ENCODE measurements around the gene YDJC.

Gene YDJC

GRCh38 chr22:21642584-21643448 is 13.0 kb upstream of the YDJC start:
- Histone ChIP-seq H3F3A (ENCODE audit: low read depth) (no peaks in the 10 kb centered on the region), H2AFZ (ENCODE audit: low read length) (peak overlapping the region; percentile 88), H3K27me3 (ENCODE audit: insufficient read depth, low read length, poor library complexity, severe bottlenecking) (peaks cover 4% of the 10 kb centered on the region), H3K4me1 (ENCODE audit: insufficient read depth, low read length, poor library complexity, severe bottlenecking) (peaks cover 24% of the 10 kb centered on the region), H3K4me2 (ENCODE audit: low read depth, low read length, poor library complexity, severe bottlenecking) (peak overlapping the region; percentile 90), H3K9me2 (replicated peaks; ENCODE audit: low read depth, low read length) (no peaks in the 10 kb centered on the region), H3K79me2 (ENCODE audit: insufficient read depth, low read length) (peaks cover 31% of the 10 kb centered on the region), H3K36me3 (ENCODE audit: insufficient read depth, low read length) (no peaks in the 10 kb centered on the region; the same call in 1 of the 2 replicates), H4K20me1 (ENCODE audit: insufficient read depth, low read length, poor library complexity, severe bottlenecking) (peaks cover 6% of the 10 kb centered on the region), H3K9me3 (ENCODE audit: insufficient read depth, low read depth, low read length) (no peaks in the 10 kb centered on the region), H3K4me3 (ENCODE audit: low read length, poor library complexity, severe bottlenecking) (peak overlapping the region; percentile 98), H3K9ac (ENCODE audit: low read depth, low read length, poor library complexity, severe bottlenecking) (peak overlapping the region; percentile 99)
- TF ChIP-seq EZH2phosphoT487 (IDR thresholded peaks at IDR 0.05; ENCODE audit: borderline replicate concordance) (no peak), CTCF (conservative IDR thresholded peaks at IDR 0.05; ENCODE audit: low read length) (peak; percentile 73)

GRCh38 chr22:21641789-21642583 is 12.2 kb upstream of the YDJC start, which contains the start of gene SDF2L1:
Gene SDF2L1, plus strand, starts transcription at chr22:21642302. Its CDS starts 35 bp downstream, at chr22:21642337.
- Histone ChIP-seq H3K9ac (ENCODE audit: low read depth, low read length, poor library complexity, severe bottlenecking) (peak within 1 kb of the TSS; percentile 99), H3F3A (ENCODE audit: low read depth) (no peaks in the 10 kb centered on the region), H3K4me1 (ENCODE audit: insufficient read depth, low read length, poor library complexity, severe bottlenecking) (peaks cover 24% of the 10 kb centered on the region), H3K9me2 (replicated peaks; ENCODE audit: low read depth, low read length) (no peaks in the 10 kb centered on the region), H2AFZ (ENCODE audit: low read length) (peak within 1 kb of the TSS; percentile 90), H4K20me1 (ENCODE audit: insufficient read depth, low read length, poor library complexity, severe bottlenecking) (peaks cover 6% of the 10 kb centered on the region), H3K36me3 (ENCODE audit: insufficient read depth, low read length) (no peaks in the 10 kb centered on the region; the same call in 1 of the 2 replicates), H3K9me3 (ENCODE audit: insufficient read depth, low read depth, low read length) (no peaks in the 10 kb centered on the region), H3K79me2 (ENCODE audit: insufficient read depth, low read length) (peaks cover 26% of the 10 kb centered on the region), H3K4me2 (ENCODE audit: low read depth, low read length, poor library complexity, severe bottlenecking) (peak within 1 kb of the TSS; percentile 90), H3K27me3 (ENCODE audit: insufficient read depth, low read length, poor library complexity, severe bottlenecking) (peaks cover 4% of the 10 kb centered on the region), H3K4me3 (ENCODE audit: low read length, poor library complexity, severe bottlenecking) (peak within 1 kb of the TSS; percentile 98)
- peak; percentile 5; the same call in 1 of the 2 replicates for TF ChIP-seq CTCF (conservative IDR thresholded peaks at IDR 0.05; ENCODE audit: low read length)
- TF ChIP-seq EZH2phosphoT487 (IDR thresholded peaks at IDR 0.05; ENCODE audit: borderline replicate concordance) = no peak

- Histone ChIP-seq H4K20me1 (ENCODE audit: insufficient read depth, low read length, poor library complexity, severe bottlenecking) (peaks cover 6% of the 10 kb centered on the region), H3K4me3 (ENCODE audit: low read length, poor library complexity, severe bottlenecking) (peak overlapping the region; percentile 98), H3K9me2 (replicated peaks; ENCODE audit: low read depth, low read length) (no peaks in the 10 kb centered on the region), H3K4me1 (ENCODE audit: insufficient read depth, low read length, poor library complexity, severe bottlenecking) (peaks cover 22% of the 10 kb centered on the region), H2AFZ (ENCODE audit: low read length) (peak overlapping the region; percentile 90), H3K4me2 (ENCODE audit: low read depth, low read length, poor library complexity, severe bottlenecking) (peak overlapping the region; percentile 90), H3K36me3 (ENCODE audit: insufficient read depth, low read length) (no peaks in the 10 kb centered on the region; the same call in 1 of the 2 replicates), H3F3A (ENCODE audit: low read depth) (no peaks in the 10 kb centered on the region), H3K27me3 (ENCODE audit: insufficient read depth, low read length, poor library complexity, severe bottlenecking) (peaks cover 4% of the 10 kb centered on the region), H3K79me2 (ENCODE audit: insufficient read depth, low read length) (peaks cover 26% of the 10 kb centered on the region), H3K9me3 (ENCODE audit: insufficient read depth, low read depth, low read length) (no peaks in the 10 kb centered on the region), H3K9ac (ENCODE audit: low read depth, low read length, poor library complexity, severe bottlenecking) (peak overlapping the region; percentile 86)
- TF ChIP-seq CTCF (conservative IDR thresholded peaks at IDR 0.05; ENCODE audit: low read length) = peak; percentile 57
- TF ChIP-seq EZH2phosphoT487 (IDR thresholded peaks at IDR 0.05; ENCODE audit: borderline replicate concordance) = no peak
Observed at GRCh38 chr22:21641417-21641788, 11.6 kb upstream of the YDJC start.

Measured in Loucy (cell line).